IMR-90 (cell line): ENCODE results near the gene LRRTM3. TPM values are rescaled to one million over a fixed set of nuclear protein-coding genes. Genes with fewer than 3 reads are reported as not detected.

Experiments
- ATAC-seq: fragments of 200-7000 bp; cut with Tn5 transposase; 2 replicates; pipeline ENCODE4 v1.9.1; 2020; ENCODE audit warnings: low read depth, mild to moderate bottlenecking, moderate library complexity
- BruUV-seq: library from RNA; stranded (reverse); fragments of 400-500 nt; replicated peaks from 2 replicates; lab custom pipeline; 2021; lab: Mats Ljungman, UMichigan
- CTCF ChIA-PET: fragments of 300-600 bp; formaldehyde crosslinking; extraction: SDS; loops from one replicate; lab custom pipeline; 2021; ENCODE audit warnings: antibody characterized with exemption; lab: Yijun Ruan, JAX
- POLR2A ChIA-PET: fragments of 300-600 bp; sonication (Branson Sonifier 250); formaldehyde crosslinking; loops from one replicate; lab custom pipeline; 2022; ENCODE audit warnings: antibody characterized with exemption; ENCODE audit not compliant: unreplicated experiment; lab: Charles Lee
- DNase-seq: peaks from one replicate; pipeline ENCODE4 v3.0.0; 2013
- H2AFZ ChIP-seq: replicated peaks from 2 replicates; pipeline ENCODE3; 2013; ENCODE audit warnings: low read length, mild to moderate bottlenecking; ENCODE audit not compliant: poor library complexity
- H2AK5ac ChIP-seq: 2 replicates; pipeline ENCODE4 v1.6.1; 2013; ENCODE audit warnings: low read depth, low read length, inconsistent platforms
- H2AK9ac ChIP-seq: replicated peaks from 2 replicates; pipeline ENCODE3; 2013; ENCODE audit warnings: mild to moderate bottlenecking, low read depth, low read length, moderate library complexity; ENCODE audit not compliant: poor library complexity
- H2BK120ac ChIP-seq: 2 replicates; pipeline ENCODE4 v1.6.1; 2013; ENCODE audit warnings: low read depth, low read length, inconsistent platforms
- H2BK15ac ChIP-seq: 3 replicates; pipeline ENCODE4 v1.6.1; 2013; ENCODE audit warnings: low read depth, low read length, inconsistent platforms
- H2BK20ac ChIP-seq: 2 replicates; pipeline ENCODE4 v1.6.1; 2013; ENCODE audit warnings: low read depth, mild to moderate bottlenecking, inconsistent platforms, low read length, moderate library complexity
- H2BK5ac ChIP-seq: 2 replicates; pipeline ENCODE4 v1.6.1; 2013; ENCODE audit warnings: mild to moderate bottlenecking, low read depth, low read length, inconsistent platforms; ENCODE audit not compliant: poor library complexity, severe bottlenecking
- H3K14ac ChIP-seq: replicated peaks from 2 replicates; pipeline ENCODE4 v1.6.1; 2013; ENCODE audit warnings: low read depth, low read length, inconsistent platforms
- H3K18ac ChIP-seq: 2 replicates; pipeline ENCODE4 v1.6.1; 2013; ENCODE audit warnings: low read depth, low read length, control low read depth
- H3K23ac ChIP-seq: 2 replicates; pipeline ENCODE4 v1.6.1; 2013; ENCODE audit warnings: low read depth, low read length, inconsistent platforms
- H3K27ac ChIP-seq: 2 replicates; pipeline ENCODE4 v1.5.1; 2013; ENCODE audit warnings: mild to moderate bottlenecking, control low read depth, low read length; ENCODE audit not compliant: insufficient read depth
- H3K27me3 ChIP-seq: 2 replicates; pipeline ENCODE4 v1.6.1; 2013; ENCODE audit warnings: low read length; ENCODE audit not compliant: control insufficient read depth, insufficient read depth
- H3K36me3 ChIP-seq: 2 replicates; pipeline ENCODE4 v1.6.1; 2013; ENCODE audit warnings: low read length, mixed read lengths; ENCODE audit not compliant: control insufficient read depth, insufficient read depth
- H3K4ac ChIP-seq: 2 replicates; pipeline ENCODE4 v1.6.1; 2013; ENCODE audit warnings: low read depth, low read length, inconsistent platforms
- H3K4me1 ChIP-seq: 2 replicates; pipeline ENCODE4 v1.6.1; 2013; ENCODE audit warnings: low read length, mixed read lengths; ENCODE audit not compliant: control insufficient read depth, insufficient read depth
- H3K4me2 ChIP-seq: 2 replicates; pipeline ENCODE4 v1.6.1; 2013; ENCODE audit warnings: low read depth, mild to moderate bottlenecking, control low read depth, low read length, moderate library complexity
- H3K4me3 ChIP-seq: 2 replicates; pipeline ENCODE4 v1.5.1; 2013; ENCODE audit warnings: low read depth, mild to moderate bottlenecking, control low read depth, low read length, moderate library complexity; ENCODE audit not compliant: insufficient read depth
- H3K56ac ChIP-seq: 2 replicates; pipeline ENCODE4 v1.6.1; 2013; ENCODE audit warnings: low read length, inconsistent platforms; ENCODE audit not compliant: insufficient read depth; ENCODE audit errors: extremely low read depth
- H3K79me1 ChIP-seq, 2 experiments: 2 replicates each; pipeline ENCODE4 v1.6.1; 2013; ENCODE audit warnings: low read length in 2 of 2, inconsistent platforms in 1 of 2, low read depth in 1 of 2
- H3K9ac ChIP-seq: 2 replicates; pipeline ENCODE4 v1.6.1; 2013; ENCODE audit warnings: low read depth, low read length, control low read depth
- H3K9me1 ChIP-seq: 2 replicates; pipeline ENCODE4 v1.6.1; 2013; ENCODE audit warnings: low read length, inconsistent platforms; ENCODE audit not compliant: insufficient read depth
- H3K9me3 ChIP-seq: 2 replicates; pipeline ENCODE4 v1.6.1; 2013; ENCODE audit warnings: low read length; ENCODE audit not compliant: control insufficient read depth, insufficient read depth
- H4K20me1 ChIP-seq: 2 replicates; pipeline ENCODE4 v1.6.1; 2013; ENCODE audit warnings: low read length, inconsistent platforms; ENCODE audit not compliant: insufficient read depth
- H4K5ac ChIP-seq: 2 replicates; pipeline ENCODE4 v1.6.1; 2013; ENCODE audit warnings: mild to moderate bottlenecking, low read depth, low read length, control low read depth
- H4K8ac ChIP-seq, 2 experiments: 2 replicates each; pipeline ENCODE4 v1.6.1; 2013; ENCODE audit warnings: low read depth in 2 of 2, low read length in 2 of 2, control low read depth in 1 of 2, inconsistent platforms in 1 of 2
- H4K91ac ChIP-seq: 2 replicates; pipeline ENCODE4 v1.6.1; 2013; ENCODE audit warnings: low read depth, low read length, inconsistent platforms; ENCODE audit not compliant: insufficient read depth
- ELK1 ChIP-seq: fragments of 150-350 bp; IDR thresholded peaks from 2 replicates; pipeline ENCODE4 v1.6.1; 2016; ENCODE audit warnings: low read depth, mild to moderate bottlenecking, low read length, moderate library complexity, borderline replicate concordance
- MXI1 ChIP-seq: IDR thresholded peaks from 2 replicates; pipeline ENCODE4 v1.6.1; 2012; ENCODE audit warnings: low read depth, mild to moderate bottlenecking, low read length, moderate library complexity, borderline replicate concordance
- NFE2L2 ChIP-seq: fragments of 150-350 bp; IDR thresholded peaks from 2 replicates; pipeline ENCODE4 v1.6.1; 2016; ENCODE audit warnings: low read depth, mild to moderate bottlenecking, low read length
- POLR2A ChIP-seq: IDR thresholded peaks from 2 replicates; pipeline ENCODE4 v1.6.1; 2012; ENCODE audit warnings: mild to moderate bottlenecking, low read depth, low read length
- RAD21 ChIP-seq: IDR thresholded peaks from 2 replicates; pipeline ENCODE4 v1.6.1; 2012; ENCODE audit warnings: low read length, improper control_type of control experiment
- RCOR1 ChIP-seq: IDR thresholded peaks from 2 replicates; pipeline ENCODE4 v1.6.1; 2012; ENCODE audit warnings: mild to moderate bottlenecking, low read length, improper control_type of control experiment; ENCODE audit not compliant: insufficient replicate concordance
- SMC3 ChIP-seq: fragments of 150-350 bp; IDR thresholded peaks from 2 replicates; pipeline ENCODE4 v1.6.1; 2016; ENCODE audit warnings: low read depth, mild to moderate bottlenecking, antibody characterized with exemption, low read length, moderate library complexity
- WGBS, 2 experiments: methylation state at CpG; one replicate each; pipeline versions ENCODE4 v1.1.5 to v1.1.7; 2013; ENCODE audit warnings: missing lambda C conversion rate in 2 of 2; ENCODE audit not compliant: insufficient read length in 1 of 2; ENCODE audit errors: extremely low coverage in 2 of 2; 5-methylcytosine and 5-hydroxymethylcytosine counted together
- dilution Hi-C: fragments of 300-500 bp; cut with HindIII; formaldehyde crosslinking; loops from one replicate; pipeline ENCODE4 v1.14.3; 2018; ENCODE audit warnings: low sequenced_read_pairs; ENCODE audit not compliant: unreplicated experiment
- in situ Hi-C: fragments of 300-500 bp; cut with MboI; formaldehyde crosslinking; loops from 3 replicates; pipeline ENCODE4 v1.14.3; 2019; ENCODE audit warnings: low sequenced_read_pairs, inconsistent platforms, mixed read lengths
- intact Hi-C: fragments of 100-400 bp; cut with micrococcal nuclease; formaldehyde crosslinking; loops from 2 replicates; pipeline ENCODE4 v1.10.0; 2022
- polyA plus RNA-seq, 3 experiments: library from polyadenylated mRNA; depleted of rRNA; stranded (reverse); fragments of >200 nt; gene quantifications; 2 replicates each; pipeline ENCODE4 v1.2.3, GENCODE V29; 2012; ENCODE audit warnings: low replicate concordance in 1 of 3
- total RNA-seq: library from RNA; depleted of rRNA; stranded (reverse); fragments of >200 nt; gene quantifications from 2 replicates; pipeline ENCODE4 v1.2.3, GENCODE V29; 2012
- TF ChIP-seq, protein P1 (sequence below): conservative IDR thresholded peaks from 2 replicates; pipeline ENCODE4 v1.5.1; 2012; ENCODE audit warnings: mild to moderate bottlenecking, low read depth, low read length, improper control_type of control experiment

The LRRTM3 gene
- total and polyA plus RNA-seq, 2 of the 4 experiments (the other 2 are of a cell fraction), result under 0.01 TPM; not detected in 1

DNA sequence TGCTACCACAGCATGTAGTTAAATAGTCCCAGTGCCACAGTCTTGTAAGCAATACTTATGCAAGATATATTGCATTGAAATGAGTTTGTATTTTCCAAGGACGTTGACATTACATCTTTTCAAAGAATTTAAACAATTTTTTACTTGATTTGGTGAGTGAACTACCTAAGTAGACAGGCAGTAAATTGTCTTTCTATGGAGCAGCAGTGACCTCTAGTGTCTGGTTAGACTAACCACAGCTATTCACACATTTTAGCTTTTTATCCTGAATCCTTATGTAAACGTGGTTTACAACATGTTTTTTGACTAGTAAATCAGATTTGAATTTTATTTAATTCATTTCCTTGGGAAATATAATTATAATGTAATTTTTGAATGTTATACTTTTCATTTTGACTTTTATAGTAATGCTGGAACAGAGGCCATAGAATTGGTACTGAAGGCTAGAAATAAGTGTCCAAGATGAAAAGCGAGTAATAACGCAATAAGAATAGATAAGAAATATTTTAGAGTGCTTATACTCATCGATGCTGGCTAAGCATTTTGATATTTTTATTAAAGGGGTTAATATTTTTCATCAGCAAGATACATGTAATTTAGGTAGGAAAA lies 5.6 kb downstream of the LRRTM3 start:
- Histone ChIP-seq H2AFZ (no peak overlapping the region), H3K4me1 (no peaks in the 10 kb centered on the region), H3K36me3 (no peaks in the 10 kb centered on the region), H3K14ac (no peak overlapping the region), H2BK120ac (no peak overlapping the region), H2BK5ac (no peak overlapping the region), H3K27ac (no peak overlapping the region), H3K27me3 (peaks cover 13% of the 10 kb centered on the region), H2BK20ac (no peak overlapping the region), H3K4me2 (no peak overlapping the region), H4K20me1 (no peaks in the 10 kb centered on the region), H3K9me1 (no peaks in the 10 kb centered on the region), H4K91ac (no peak overlapping the region), H3K79me1 (no peaks in the 10 kb centered on the region), H3K18ac (no peak overlapping the region), H3K9ac (no peak overlapping the region), H2AK9ac (no peak overlapping the region), H2BK15ac (no peak overlapping the region), H3K23ac (no peak overlapping the region), H3K4me3 (no peak overlapping the region), H3K4ac (no peak overlapping the region), H3K9me3 (no peaks in the 10 kb centered on the region), H2AK5ac (no peak overlapping the region), H3K56ac (no peak overlapping the region), H4K8ac (no peak overlapping the region), H4K5ac (no peak overlapping the region)
- ChIA-PET CTCF (interaction anchor here (0.6 to 1.0 kb wide), 3 partner anchors 28 to 590 kb away, joined by 3 read pairs; no protein-coding TSS in a partner anchor), POLR2A (no interaction called here)
- in situ Hi-C loops, result loop anchor here (25.0 kb wide), 1 partner anchor 581 kb away; no protein-coding TSS in a partner anchor
- DNase-seq (peak; percentile 77), ATAC-seq (peak; percentile 92)
- TF ChIP-seq ELK1 (no peak), RAD21 (peak; percentile 91), POLR2A (no peak), RCOR1 (no peak), NFE2L2 (no peak), MXI1 (no peak), SMC3 (peak; percentile 80)
- TF ChIP-seq, protein P1, sequence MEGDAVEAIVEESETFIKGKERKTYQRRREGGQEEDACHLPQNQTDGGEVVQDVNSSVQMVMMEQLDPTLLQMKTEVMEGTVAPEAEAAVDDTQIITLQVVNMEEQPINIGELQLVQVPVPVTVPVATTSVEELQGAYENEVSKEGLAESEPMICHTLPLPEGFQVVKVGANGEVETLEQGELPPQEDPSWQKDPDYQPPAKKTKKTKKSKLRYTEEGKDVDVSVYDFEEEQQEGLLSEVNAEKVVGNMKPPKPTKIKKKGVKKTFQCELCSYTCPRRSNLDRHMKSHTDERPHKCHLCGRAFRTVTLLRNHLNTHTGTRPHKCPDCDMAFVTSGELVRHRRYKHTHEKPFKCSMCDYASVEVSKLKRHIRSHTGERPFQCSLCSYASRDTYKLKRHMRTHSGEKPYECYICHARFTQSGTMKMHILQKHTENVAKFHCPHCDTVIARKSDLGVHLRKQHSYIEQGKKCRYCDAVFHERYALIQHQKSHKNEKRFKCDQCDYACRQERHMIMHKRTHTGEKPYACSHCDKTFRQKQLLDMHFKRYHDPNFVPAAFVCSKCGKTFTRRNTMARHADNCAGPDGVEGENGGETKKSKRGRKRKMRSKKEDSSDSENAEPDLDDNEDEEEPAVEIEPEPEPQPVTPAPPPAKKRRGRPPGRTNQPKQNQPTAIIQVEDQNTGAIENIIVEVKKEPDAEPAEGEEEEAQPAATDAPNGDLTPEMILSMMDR, result peak; percentile 86
- intact Hi-C loops, result loop anchor here (1.0 to 2.0 kb wide), 4 partner anchors 345 to 847 kb away; no protein-coding TSS in a partner anchor
- dilution Hi-C loops, result no loop called here
- no TSS peak for BruUV-seq
- no CpG with 5 or more reads among the region's 5 CpGs for WGBS, 2 experiments
